HepG2 (cell line): Measurements from ENCODE around the gene CAPG. TPM values are rescaled to one million over a fixed set of nuclear protein-coding genes. Genes with fewer than 3 reads are reported as not detected.

Source experiments
- AHDC1 ChIP-seq: sonication (generic); formaldehyde crosslinking; IDR thresholded peaks from 2 replicates; pipeline ENCODE4 v1.5.1; 2020; ENCODE audit warnings: mild to moderate bottlenecking, missing genetic modification reagents, borderline replicate concordance
- ARID2 ChIP-seq: sonication (generic); formaldehyde crosslinking; IDR thresholded peaks from 2 replicates; pipeline ENCODE4 v1.8.1; 2022; ENCODE audit warnings: mild to moderate bottlenecking, missing genetic modification reagents, borderline replicate concordance
- FOSL2 ChIP-seq: sonication (generic); formaldehyde crosslinking; IDR thresholded peaks from 2 replicates; pipeline ENCODE4 v1.4.0; 2020; ENCODE audit warnings: missing genetic modification reagents
- HNRNPK ChIP-seq: fragments of 200-400 bp; formaldehyde crosslinking; IDR thresholded peaks from 2 replicates; pipeline ENCODE4 v1.6.1; 2018; ENCODE audit warnings: low read length, low read depth, moderate library complexity, mild to moderate bottlenecking; ENCODE audit not compliant: poor library complexity, severe bottlenecking
- NCOA5 ChIP-seq: sonication (generic); formaldehyde crosslinking; IDR thresholded peaks from 2 replicates; pipeline ENCODE4 v1.4.0; 2020; ENCODE audit warnings: missing genetic modification reagents
- ONECUT2 ChIP-seq: sonication (generic); formaldehyde crosslinking; IDR thresholded peaks from 2 replicates; pipeline ENCODE4 v1.4.0; 2020; ENCODE audit warnings: missing genetic modification reagents
- POGK ChIP-seq: sonication (generic); formaldehyde crosslinking; conservative IDR thresholded peaks from 2 replicates; pipeline ENCODE4 v1.8.0; 2022; ENCODE audit warnings: mild to moderate bottlenecking, moderate library complexity, missing genetic modification reagents
- SAP130 ChIP-seq: IDR thresholded peaks from 2 replicates; pipeline ENCODE4 v1.6.1; 2016; ENCODE audit warnings: low read depth
- SCMH1 ChIP-seq: sonication (generic); formaldehyde crosslinking; IDR thresholded peaks from 2 replicates; pipeline ENCODE4 v1.9.0; 2021; ENCODE audit warnings: missing genetic modification reagents, mild to moderate bottlenecking, borderline replicate concordance
- SMYD3 ChIP-seq: sonication (generic); formaldehyde crosslinking; IDR thresholded peaks from 2 replicates; pipeline ENCODE4 v1.8.1; 2023; ENCODE audit warnings: mild to moderate bottlenecking, missing genetic modification reagents
- ZBTB38 ChIP-seq: sonication (generic); formaldehyde crosslinking; IDR thresholded peaks from 2 replicates; pipeline ENCODE4 v1.5.1; 2020; ENCODE audit warnings: mild to moderate bottlenecking, missing genetic modification reagents
- ZNF17 ChIP-seq: sonication (generic); formaldehyde crosslinking; IDR thresholded peaks from 2 replicates; pipeline ENCODE4 v1.5.0; 2020; ENCODE audit warnings: mild to moderate bottlenecking, missing genetic modification reagents
- ZNF264 ChIP-seq: sonication (generic); formaldehyde crosslinking; IDR thresholded peaks from 2 replicates; pipeline ENCODE4 v1.4.0; 2020; ENCODE audit warnings: missing genetic modification reagents
- ZNF343 ChIP-seq: sonication (generic); formaldehyde crosslinking; IDR thresholded peaks from 2 replicates; pipeline ENCODE4 v1.4.0; 2020; ENCODE audit warnings: mild to moderate bottlenecking, missing genetic modification reagents
- ZNF562 ChIP-seq: sonication (generic); formaldehyde crosslinking; IDR thresholded peaks from 2 replicates; pipeline ENCODE4 v1.8.0; 2022; ENCODE audit warnings: missing genetic modification reagents, borderline replicate concordance
- ZZZ3 ChIP-seq: sonication (generic); formaldehyde crosslinking; IDR thresholded peaks from 2 replicates; pipeline ENCODE4 v1.4.0; 2020; ENCODE audit warnings: missing genetic modification reagents, mild to moderate bottlenecking, borderline replicate concordance
- polyA plus RNA-seq, 8 experiments: library from polyadenylated mRNA; depleted of rRNA in 3 of 8; stranded (reverse) in 7 of 8; unstranded in 1 of 8; fragments of >200 nt; fragmentation: Illumina TruSeq in 4 of 8; extraction: Trizol in 4 of 8; gene quantifications; 2 replicates each; pipeline versions ENCODE4 v1.2.1 to v1.2.3, GENCODE V29; 2011 to 2016; ENCODE audit warnings: low read depth in 4 of 8, missing spikeins in 1 of 8, mixed read lengths in 1 of 8; ENCODE audit not compliant: insufficient read depth in 1 of 8
- total RNA-seq, 5 experiments: library from RNA; depleted of rRNA; stranded (reverse); fragments of >200 nt; fragmentation: Illumina TruSeq; extraction: Trizol; gene quantifications; 2 replicates each; pipeline ENCODE4 v1.2.3, GENCODE V29; 2016; ENCODE audit warnings: low read depth in 1 of 5
- TF ChIP-seq, protein P1 (sequence below): sonication (generic); formaldehyde crosslinking; IDR thresholded peaks from 2 replicates; pipeline ENCODE4 v1.5.0; 2020; ENCODE audit warnings: missing genetic modification reagents
- TF ChIP-seq, protein P2 (sequence below): sonication (generic); formaldehyde crosslinking; IDR thresholded peaks from 2 replicates; pipeline ENCODE4 v1.5.0; 2020; ENCODE audit warnings: mild to moderate bottlenecking, low read depth, missing genetic modification reagents, borderline replicate concordance

CAPG gene
- total and polyA plus RNA-seq, 2 of the 13 experiments (the other 11 are each of a cell fraction or from before 2014, with no cell fraction given) = 12.7 to 18.2 TPM

- TF ChIP-seq AHDC1 (CRISPR knock-in tag) (peak; percentile 95), POGK (0 out of 2 replicates have a peak, but pooled peaks have one; percentile 2), ZNF17 (CRISPR knock-in tag) (no peak), ZNF343 (CRISPR knock-in tag) (0 out of 2 replicates have a peak, but pooled peaks have one; percentile 78), FOSL2 (CRISPR knock-in tag) (peak; percentile 99), ZNF562 (CRISPR knock-in tag) (no peak), ZZZ3 (CRISPR knock-in tag) (no peak), ONECUT2 (CRISPR knock-in tag) (peak; percentile 93), NCOA5 (no peak), SCMH1 (CRISPR knock-in tag) (no peak), SAP130 (CRISPR knock-in tag) (peak; percentile 97), SMYD3 (CRISPR knock-in tag) (no peak; the same call in 1 of the 2 replicates), ZNF264 (CRISPR knock-in tag) (peak; percentile 97), HNRNPK (no peak), ARID2 (CRISPR knock-in tag) (peak; percentile 57; the same call in 1 of the 2 replicates), ZBTB38 (CRISPR knock-in tag) (no peak)
- TF ChIP-seq, protein P1, sequence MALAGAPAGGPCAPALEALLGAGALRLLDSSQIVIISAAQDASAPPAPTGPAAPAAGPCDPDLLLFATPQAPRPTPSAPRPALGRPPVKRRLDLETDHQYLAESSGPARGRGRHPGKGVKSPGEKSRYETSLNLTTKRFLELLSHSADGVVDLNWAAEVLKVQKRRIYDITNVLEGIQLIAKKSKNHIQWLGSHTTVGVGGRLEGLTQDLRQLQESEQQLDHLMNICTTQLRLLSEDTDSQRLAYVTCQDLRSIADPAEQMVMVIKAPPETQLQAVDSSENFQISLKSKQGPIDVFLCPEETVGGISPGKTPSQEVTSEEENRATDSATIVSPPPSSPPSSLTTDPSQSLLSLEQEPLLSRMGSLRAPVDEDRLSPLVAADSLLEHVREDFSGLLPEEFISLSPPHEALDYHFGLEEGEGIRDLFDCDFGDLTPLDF (CRISPR knock-in tag) = peak; percentile 62; the same call in 1 of the 2 replicates
- TF ChIP-seq, protein P2, sequence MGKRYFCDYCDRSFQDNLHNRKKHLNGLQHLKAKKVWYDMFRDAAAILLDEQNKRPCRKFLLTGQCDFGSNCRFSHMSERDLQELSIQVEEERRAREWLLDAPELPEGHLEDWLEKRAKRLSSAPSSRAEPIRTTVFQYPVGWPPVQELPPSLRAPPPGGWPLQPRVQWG (CRISPR knock-in tag) = no peak
These were observed 11.3 kb upstream of the CAPG start (continued) for GRCh38 chr2:85421260-85422071.
